Liver (tissue), 9 donors: Measurements from ENCODE around the gene ERBB4. TPM values are rescaled to one million over a fixed set of nuclear protein-coding genes. Genes with fewer than 3 reads are reported as not detected.

Experiments used
- DNase-seq: peaks from one replicate; pipeline ENCODE4 v3.0.0-alpha.2; 2017; ENCODE audit warnings: low spot score
- H3K27ac ChIP-seq, 2 donors: one replicate each; pipeline ENCODE4 v1.7.0; 2013; ENCODE audit warnings: inconsistent platforms in 2 of 2, low read length in 2 of 2, control low read depth in 1 of 2, low read depth in 1 of 2, mild to moderate bottlenecking in 1 of 2
- H3K27me3 ChIP-seq, 4 donors: one replicate each; pipeline versions ENCODE4 v1.6.1 to v1.7.0; 2013; ENCODE audit warnings: low read length in 3 of 4, inconsistent platforms in 1 of 4, mild to moderate bottlenecking in 1 of 4, moderate library complexity in 1 of 4; ENCODE audit not compliant: control insufficient read depth in 4 of 4, insufficient read depth in 4 of 4
- H3K36me3 ChIP-seq, 4 donors: one replicate each; pipeline versions ENCODE4 v1.6.1 to v1.7.0; 2013; ENCODE audit warnings: low read length in 3 of 4, mild to moderate bottlenecking in 3 of 4, low read depth in 1 of 4, moderate library complexity in 1 of 4; ENCODE audit not compliant: control insufficient read depth in 4 of 4, insufficient read depth in 3 of 4
- H3K4me1 ChIP-seq, 4 donors: one replicate each; pipeline versions ENCODE4 v1.6.1 to v1.7.0; 2013; ENCODE audit warnings: low read length in 3 of 4, mild to moderate bottlenecking in 3 of 4, moderate library complexity in 1 of 4; ENCODE audit not compliant: control insufficient read depth in 4 of 4, insufficient read depth in 4 of 4
- H3K4me3 ChIP-seq, 3 donors: one replicate each; pipeline versions ENCODE4 v1.6.1 to v1.7.0; 2013; ENCODE audit warnings: low read length in 3 of 3, control low read depth in 1 of 3, low read depth in 1 of 3, mild to moderate bottlenecking in 1 of 3
- H3K9ac ChIP-seq, 2 donors: one replicate each; pipeline ENCODE4 v1.7.0; 2013; ENCODE audit warnings: low read length in 2 of 2, mild to moderate bottlenecking in 2 of 2, moderate library complexity in 2 of 2, control low read depth in 1 of 2, low read depth in 1 of 2
- H3K9me3 ChIP-seq, 4 donors: one replicate each; pipeline versions ENCODE4 v1.6.1 to v1.7.0; 2013; ENCODE audit warnings: low read length in 3 of 4; ENCODE audit not compliant: control insufficient read depth in 4 of 4
- EGR1 ChIP-seq, 2 donors: IDR thresholded peaks; 2 replicates each; pipeline ENCODE4 v1.6.1; 2016 to 2018; ENCODE audit warnings: antibody characterized with exemption in 2 of 2, low read depth in 2 of 2
- FOXA2 ChIP-seq: IDR thresholded peaks from 2 replicates; pipeline ENCODE4 v1.6.1; 2016; ENCODE audit warnings: antibody characterized with exemption
- GABPA ChIP-seq, 2 donors: IDR thresholded peaks in 1 of 2; conservative IDR thresholded peaks in 1 of 2; 2 replicates each; pipeline ENCODE4 v1.6.1; 2016; ENCODE audit warnings: antibody characterized with exemption in 2 of 2, mild to moderate bottlenecking in 1 of 2, moderate library complexity in 1 of 2
- HNF4G ChIP-seq: IDR thresholded peaks from 2 replicates; pipeline ENCODE4 v1.6.1; 2016; ENCODE audit warnings: antibody characterized with exemption
- JUND ChIP-seq, 2 donors: IDR thresholded peaks; 2 replicates each; pipeline ENCODE4 v1.6.1; 2016; ENCODE audit warnings: antibody characterized with exemption in 2 of 2
- RXRA ChIP-seq, 2 donors: IDR thresholded peaks; 2 replicates each; pipeline ENCODE4 v1.6.1; 2017 to 2018; ENCODE audit warnings: antibody characterized with exemption in 2 of 2, mild to moderate bottlenecking in 1 of 2
- SP1 ChIP-seq: IDR thresholded peaks from 2 replicates; pipeline ENCODE4 v1.6.1; 2018; ENCODE audit warnings: antibody characterized with exemption, mild to moderate bottlenecking
- TAF1 ChIP-seq: conservative IDR thresholded peaks from 2 replicates; pipeline ENCODE4 v1.6.1; 2016; ENCODE audit warnings: antibody characterized with exemption, mild to moderate bottlenecking
- YY1 ChIP-seq: IDR thresholded peaks from 2 replicates; pipeline ENCODE4 v1.6.1; 2016; ENCODE audit warnings: antibody characterized with exemption, mild to moderate bottlenecking
- WGBS: extraction: QIAGEN DNeasy Blood & Tissue Kit; methylation state at CpG from one replicate; pipeline ENCODE4 v1.1.7; 2013; 5-methylcytosine and 5-hydroxymethylcytosine counted together
- polyA plus RNA-seq, 2 donors: library from polyadenylated mRNA; stranded (reverse) in 1 of 2; unstranded in 1 of 2; fragments of 200-250 nt in 1 of 2; fragments of >200 nt in 1 of 2; fragmentation: Nextera tagmentation in 1 of 2; extraction: Ambion mirVana in 1 of 2; gene quantifications; one replicate each; pipeline versions ENCODE4 v1.2.1 to v1.2.3, GENCODE V29; 2013 to 2015
- total RNA-seq, 2 donors: library from RNA; depleted of rRNA; stranded (reverse); fragments of >200 nt; gene quantifications; one replicate each; pipeline ENCODE4 v1.2.3, GENCODE V29; 2014
- TF ChIP-seq, protein P1 (sequence below): IDR thresholded peaks from 2 replicates; pipeline ENCODE4 v1.6.1; 2016; ENCODE audit warnings: antibody characterized with exemption, mild to moderate bottlenecking
- TF ChIP-seq, protein P2 (sequence below): IDR thresholded peaks from 2 replicates; pipeline ENCODE4 v1.6.1; 2016; ENCODE audit warnings: antibody characterized with exemption
- TF ChIP-seq, protein P3 (sequence below): fragments of 150-350 bp; IDR thresholded peaks from 2 replicates; pipeline ENCODE4 v1.5.1; 2017; ENCODE audit warnings: improper control_type of control experiment, low read depth, low read length; ENCODE audit not compliant: missing input control
- TF ChIP-seq, protein P4 (sequence below): IDR thresholded peaks from 2 replicates; pipeline ENCODE4 v1.6.1; 2016; ENCODE audit warnings: antibody characterized with exemption
- TF ChIP-seq, protein P5 (sequence below): IDR thresholded peaks from 2 replicates; pipeline ENCODE4 v1.6.1; 2016; ENCODE audit warnings: antibody characterized with exemption
- donor health status: healthy.
- donor health status: healthy.
- donor health status: healthy.
- donor health status: healthy.
- donor health status: healthy.

Gene ERBB4
- total and polyA plus RNA-seq, 4 donors: 0.03 to 0.42 TPM; not detected in 2

DNA sequence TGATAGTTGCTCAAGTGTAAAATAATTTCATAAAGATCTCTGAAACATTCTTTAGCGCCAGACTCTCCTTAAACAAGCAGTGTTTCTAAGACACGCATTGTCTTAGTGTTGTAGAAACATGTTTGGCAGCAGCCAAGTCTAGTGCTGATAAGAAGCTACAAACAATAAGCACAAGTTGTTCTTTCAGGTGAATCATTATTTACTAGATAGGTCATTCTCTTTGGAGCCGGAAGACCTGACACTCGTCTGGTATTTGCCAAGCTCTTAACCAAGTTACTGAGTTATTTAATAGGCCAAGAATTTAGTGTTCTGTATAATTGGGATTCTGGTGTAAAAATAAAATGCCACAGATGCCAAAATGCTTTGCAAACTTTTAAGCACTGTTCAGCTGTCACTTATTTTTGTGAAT is 1130.1 kb downstream of the ERBB4 start:
- H3K27me3 ChIP-seq: peaks cover 0 to 11% (median 0%) of the 10 kb centered on the region in 4 donors
- DNase-seq: no peak
- TF ChIP-seq, protein P1, sequence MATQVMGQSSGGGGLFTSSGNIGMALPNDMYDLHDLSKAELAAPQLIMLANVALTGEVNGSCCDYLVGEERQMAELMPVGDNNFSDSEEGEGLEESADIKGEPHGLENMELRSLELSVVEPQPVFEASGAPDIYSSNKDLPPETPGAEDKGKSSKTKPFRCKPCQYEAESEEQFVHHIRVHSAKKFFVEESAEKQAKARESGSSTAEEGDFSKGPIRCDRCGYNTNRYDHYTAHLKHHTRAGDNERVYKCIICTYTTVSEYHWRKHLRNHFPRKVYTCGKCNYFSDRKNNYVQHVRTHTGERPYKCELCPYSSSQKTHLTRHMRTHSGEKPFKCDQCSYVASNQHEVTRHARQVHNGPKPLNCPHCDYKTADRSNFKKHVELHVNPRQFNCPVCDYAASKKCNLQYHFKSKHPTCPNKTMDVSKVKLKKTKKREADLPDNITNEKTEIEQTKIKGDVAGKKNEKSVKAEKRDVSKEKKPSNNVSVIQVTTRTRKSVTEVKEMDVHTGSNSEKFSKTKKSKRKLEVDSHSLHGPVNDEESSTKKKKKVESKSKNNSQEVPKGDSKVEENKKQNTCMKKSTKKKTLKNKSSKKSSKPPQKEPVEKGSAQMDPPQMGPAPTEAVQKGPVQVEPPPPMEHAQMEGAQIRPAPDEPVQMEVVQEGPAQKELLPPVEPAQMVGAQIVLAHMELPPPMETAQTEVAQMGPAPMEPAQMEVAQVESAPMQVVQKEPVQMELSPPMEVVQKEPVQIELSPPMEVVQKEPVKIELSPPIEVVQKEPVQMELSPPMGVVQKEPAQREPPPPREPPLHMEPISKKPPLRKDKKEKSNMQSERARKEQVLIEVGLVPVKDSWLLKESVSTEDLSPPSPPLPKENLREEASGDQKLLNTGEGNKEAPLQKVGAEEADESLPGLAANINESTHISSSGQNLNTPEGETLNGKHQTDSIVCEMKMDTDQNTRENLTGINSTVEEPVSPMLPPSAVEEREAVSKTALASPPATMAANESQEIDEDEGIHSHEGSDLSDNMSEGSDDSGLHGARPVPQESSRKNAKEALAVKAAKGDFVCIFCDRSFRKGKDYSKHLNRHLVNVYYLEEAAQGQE: no peak
- no peak for TF ChIP-seq GABPA (IDR thresholded peaks at IDR 0.05 in 1 of 2, conservative IDR thresholded peaks at IDR 0.05 in 1 of 2)
- H3K4me3 ChIP-seq: no peak overlapping the region
- no peaks in the 10 kb centered on the region for H3K9me3 ChIP-seq
- H3K36me3 ChIP-seq: no peaks in the 10 kb centered on the region
- no peaks in the 10 kb centered on the region for H3K4me1 ChIP-seq
- no peak overlapping the region for H3K27ac ChIP-seq
- 21% methylated on average over 4 of the region's 4 CpGs for WGBS
- H3K9ac ChIP-seq: no peak overlapping the region

DNA sequence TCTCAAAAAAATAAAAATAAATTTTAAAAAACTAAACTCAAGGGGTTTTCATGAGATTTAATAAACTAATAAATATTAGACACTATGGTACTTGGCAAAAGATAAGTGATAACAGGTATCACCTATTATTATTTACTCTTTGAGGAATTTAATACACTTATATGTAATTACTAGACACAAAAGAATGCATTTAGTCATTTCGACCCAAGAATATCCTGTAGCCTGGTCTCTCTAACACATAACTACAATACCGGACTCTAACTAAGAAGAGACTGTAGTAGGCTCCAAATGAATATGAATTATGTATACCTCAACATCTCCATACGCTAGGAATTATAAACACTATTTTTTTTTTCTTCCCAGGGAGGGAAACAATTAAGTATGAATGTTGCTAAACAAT is 1131.5 kb downstream of the ERBB4 start:
- DNase-seq: no peak
- H3K27ac ChIP-seq: no peak overlapping the region
- no peaks in the 10 kb centered on the region for H3K36me3 ChIP-seq
- H3K9me3 ChIP-seq: no peaks in the 10 kb centered on the region
- peaks cover 0 to 11% (median 0%) of the 10 kb centered on the region in 4 donors for H3K27me3 ChIP-seq
- 84% methylated on average over 3 of the region's 3 CpGs for WGBS
- TF ChIP-seq, protein P2, sequence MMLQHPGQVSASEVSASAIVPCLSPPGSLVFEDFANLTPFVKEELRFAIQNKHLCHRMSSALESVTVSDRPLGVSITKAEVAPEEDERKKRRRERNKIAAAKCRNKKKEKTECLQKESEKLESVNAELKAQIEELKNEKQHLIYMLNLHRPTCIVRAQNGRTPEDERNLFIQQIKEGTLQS: no peak
- TF ChIP-seq SP1 (no peak), YY1 (no peak), FOXA2 (no peak), TAF1 (no peak), RXRA (IDR thresholded peaks at IDR 0.05) (no peak), GABPA (IDR thresholded peaks at IDR 0.05 in 1 of 2, conservative IDR thresholded peaks at IDR 0.05 in 1 of 2) (no peak), HNF4G (no peak), JUND (IDR thresholded peaks at IDR 0.05) (no peak), EGR1 (IDR thresholded peaks at IDR 0.05; ENCODE audit: low read depth in 2 of 2) (no peak)
- TF ChIP-seq, protein P3, sequence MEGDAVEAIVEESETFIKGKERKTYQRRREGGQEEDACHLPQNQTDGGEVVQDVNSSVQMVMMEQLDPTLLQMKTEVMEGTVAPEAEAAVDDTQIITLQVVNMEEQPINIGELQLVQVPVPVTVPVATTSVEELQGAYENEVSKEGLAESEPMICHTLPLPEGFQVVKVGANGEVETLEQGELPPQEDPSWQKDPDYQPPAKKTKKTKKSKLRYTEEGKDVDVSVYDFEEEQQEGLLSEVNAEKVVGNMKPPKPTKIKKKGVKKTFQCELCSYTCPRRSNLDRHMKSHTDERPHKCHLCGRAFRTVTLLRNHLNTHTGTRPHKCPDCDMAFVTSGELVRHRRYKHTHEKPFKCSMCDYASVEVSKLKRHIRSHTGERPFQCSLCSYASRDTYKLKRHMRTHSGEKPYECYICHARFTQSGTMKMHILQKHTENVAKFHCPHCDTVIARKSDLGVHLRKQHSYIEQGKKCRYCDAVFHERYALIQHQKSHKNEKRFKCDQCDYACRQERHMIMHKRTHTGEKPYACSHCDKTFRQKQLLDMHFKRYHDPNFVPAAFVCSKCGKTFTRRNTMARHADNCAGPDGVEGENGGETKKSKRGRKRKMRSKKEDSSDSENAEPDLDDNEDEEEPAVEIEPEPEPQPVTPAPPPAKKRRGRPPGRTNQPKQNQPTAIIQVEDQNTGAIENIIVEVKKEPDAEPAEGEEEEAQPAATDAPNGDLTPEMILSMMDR: no peak
- TF ChIP-seq, protein P1: no peak
- TF ChIP-seq, protein P4, sequence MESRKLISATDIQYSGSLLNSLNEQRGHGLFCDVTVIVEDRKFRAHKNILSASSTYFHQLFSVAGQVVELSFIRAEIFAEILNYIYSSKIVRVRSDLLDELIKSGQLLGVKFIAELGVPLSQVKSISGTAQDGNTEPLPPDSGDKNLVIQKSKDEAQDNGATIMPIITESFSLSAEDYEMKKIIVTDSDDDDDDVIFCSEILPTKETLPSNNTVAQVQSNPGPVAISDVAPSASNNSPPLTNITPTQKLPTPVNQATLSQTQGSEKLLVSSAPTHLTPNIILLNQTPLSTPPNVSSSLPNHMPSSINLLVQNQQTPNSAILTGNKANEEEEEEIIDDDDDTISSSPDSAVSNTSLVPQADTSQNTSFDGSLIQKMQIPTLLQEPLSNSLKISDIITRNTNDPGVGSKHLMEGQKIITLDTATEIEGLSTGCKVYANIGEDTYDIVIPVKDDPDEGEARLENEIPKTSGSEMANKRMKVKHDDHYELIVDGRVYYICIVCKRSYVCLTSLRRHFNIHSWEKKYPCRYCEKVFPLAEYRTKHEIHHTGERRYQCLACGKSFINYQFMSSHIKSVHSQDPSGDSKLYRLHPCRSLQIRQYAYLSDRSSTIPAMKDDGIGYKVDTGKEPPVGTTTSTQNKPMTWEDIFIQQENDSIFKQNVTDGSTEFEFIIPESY: no peak
- TF ChIP-seq, protein P5, sequence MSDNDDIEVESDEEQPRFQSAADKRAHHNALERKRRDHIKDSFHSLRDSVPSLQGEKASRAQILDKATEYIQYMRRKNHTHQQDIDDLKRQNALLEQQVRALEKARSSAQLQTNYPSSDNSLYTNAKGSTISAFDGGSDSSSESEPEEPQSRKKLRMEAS: no peak
- H3K4me3 ChIP-seq: no peak overlapping the region
- H3K4me1 ChIP-seq: no peaks in the 10 kb centered on the region
- H3K9ac ChIP-seq: no peak overlapping the region
